ENCODE results near the gene PTGIS.

Gene PTGIS

DNA sequence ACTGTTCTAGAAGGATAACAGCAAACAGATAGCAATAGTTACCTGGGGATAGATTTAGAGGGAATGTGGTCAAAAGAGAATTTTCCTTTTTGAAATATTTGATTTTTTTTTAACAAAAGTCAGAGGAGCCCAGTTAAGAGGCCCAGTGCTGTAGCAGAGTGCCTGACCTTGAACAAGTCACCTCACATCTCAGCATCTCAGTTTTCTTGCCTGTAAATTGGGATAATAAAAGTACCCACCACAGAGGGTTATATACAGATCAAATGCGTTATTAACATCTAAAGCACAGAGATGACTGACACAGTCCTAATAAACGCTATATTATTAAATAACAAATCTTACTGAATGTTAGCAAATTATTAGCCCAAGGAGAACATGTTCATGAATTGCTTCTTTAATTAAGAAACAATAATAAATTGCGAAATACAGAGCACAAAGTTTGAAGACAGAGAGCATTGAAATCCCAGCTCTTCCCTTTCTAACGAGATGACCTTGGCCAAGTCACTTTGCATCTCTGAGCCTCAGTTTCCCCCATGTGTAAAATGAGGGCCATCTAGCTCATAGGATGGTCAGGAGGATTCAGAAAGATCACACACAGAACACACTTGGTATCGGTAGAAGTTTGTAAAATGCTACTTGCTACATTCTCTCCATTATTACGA lies 35.5 kb downstream of the PTGIS start:
- no peak for DNase-seq (ENCODE audit: low read depth in 2 of 3, low spot score in 1 of 3)

DNA sequence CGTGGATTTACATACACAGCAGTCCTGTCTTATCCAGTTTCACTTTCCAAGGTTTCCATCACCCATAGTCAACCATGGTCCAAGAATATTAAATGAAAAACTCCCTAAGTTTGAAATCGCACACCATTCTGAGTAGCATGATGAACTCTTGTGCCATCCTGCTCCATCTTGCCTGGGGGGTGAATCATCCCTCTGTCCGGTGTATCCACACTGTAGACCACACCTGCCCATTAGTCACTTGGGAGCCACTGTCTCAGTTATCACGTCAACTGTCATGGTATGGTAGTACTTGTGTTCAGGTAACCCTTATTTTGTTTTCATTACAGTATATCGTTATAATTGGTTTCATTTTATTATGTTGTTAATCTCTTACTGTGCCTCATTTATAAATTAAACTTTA lies 38.5 kb downstream of the PTGIS start:
- no peak for DNase-seq (ENCODE audit: low read depth in 2 of 3, low spot score in 1 of 3)

DNA sequence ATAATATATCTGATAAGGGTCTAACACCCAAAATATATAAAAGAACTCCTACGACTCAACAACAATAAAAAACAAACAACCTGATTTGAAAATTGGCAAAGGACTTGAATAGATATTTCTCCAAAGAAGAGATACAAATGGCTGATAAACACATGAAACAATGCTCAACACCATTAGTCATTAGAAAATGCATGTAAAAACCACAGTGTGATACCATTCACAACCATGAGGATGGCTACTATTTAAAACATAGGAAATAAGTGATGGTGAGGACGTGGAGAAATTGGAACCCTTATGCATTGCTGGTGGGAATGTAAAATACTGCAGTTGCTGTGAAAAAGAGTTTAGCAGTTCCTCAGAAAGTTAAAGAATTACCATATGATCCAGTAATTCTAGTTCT lies 41.4 kb downstream of the PTGIS start:
- no peak for DNase-seq (ENCODE audit: low read depth in 2 of 3, low spot score in 1 of 3)

DNA sequence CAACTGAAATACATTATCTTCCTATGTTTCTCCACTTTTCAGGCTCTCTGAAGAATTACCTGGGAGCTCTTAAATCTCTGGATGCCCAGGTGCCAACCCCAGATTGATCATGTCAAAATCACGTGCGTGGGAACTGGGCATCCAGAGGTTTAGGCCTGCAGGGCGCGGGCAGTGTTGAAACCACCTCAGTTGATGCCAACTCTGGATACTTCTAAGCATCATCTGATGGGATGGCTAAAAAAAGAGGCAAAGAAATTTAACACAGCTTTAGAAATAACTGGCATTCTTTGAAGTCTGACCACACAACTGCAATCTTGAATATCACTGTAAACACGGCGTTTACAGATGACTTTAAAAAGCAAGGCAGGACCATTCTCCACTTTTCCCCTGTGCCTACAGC lies 41.9 kb downstream of the PTGIS start:
- no peak for DNase-seq (ENCODE audit: low read depth in 2 of 3, low spot score in 1 of 3)

DNA sequence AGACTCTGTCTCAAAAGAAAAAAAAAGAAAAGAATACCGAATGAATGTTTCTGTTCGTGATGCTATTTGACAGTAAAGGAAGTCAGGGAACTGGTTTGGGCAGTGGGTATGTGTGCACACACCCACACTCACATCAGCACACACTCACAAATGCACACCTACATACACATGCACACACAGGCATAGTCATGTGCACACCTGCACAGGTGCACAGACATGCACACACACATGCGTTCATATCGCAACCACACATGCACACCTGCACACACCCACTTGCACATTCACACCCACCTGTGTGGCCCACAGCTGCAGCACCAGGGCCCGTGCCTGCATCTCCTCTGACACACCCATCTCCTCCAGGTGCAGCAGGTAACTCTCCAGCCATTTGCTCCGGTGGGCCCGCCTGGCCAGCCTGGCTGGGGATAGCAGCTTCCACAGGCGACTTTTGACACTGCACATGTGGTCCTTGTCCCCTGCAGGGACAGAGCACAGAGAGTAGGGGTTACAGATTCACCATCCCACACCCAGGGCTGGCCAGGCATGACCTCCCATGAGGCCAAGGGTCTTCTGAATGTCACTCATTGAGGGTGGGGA lies 44.1 kb downstream of the PTGIS start:
- no peak for DNase-seq (ENCODE audit: low read depth in 2 of 3, low spot score in 1 of 3)

DNA sequence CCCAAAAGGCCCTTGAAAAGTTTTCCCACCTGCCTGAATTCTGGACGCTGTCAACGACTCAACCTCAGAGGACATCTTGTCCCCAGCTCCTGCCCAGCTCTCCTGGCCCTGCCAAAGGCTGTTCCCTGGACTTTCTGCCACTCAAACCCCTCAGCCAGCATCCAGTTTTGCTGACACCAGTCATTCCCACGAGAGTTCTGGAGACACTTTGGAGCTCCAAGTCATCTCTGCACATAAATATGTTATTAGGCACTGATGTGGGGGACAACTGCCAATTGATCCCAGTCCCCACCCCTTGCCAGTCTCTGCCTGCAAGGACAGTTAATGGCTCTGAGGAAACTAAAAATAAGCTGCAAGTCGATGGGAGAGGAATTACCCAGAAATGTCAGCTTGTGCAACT lies 46.6 kb downstream of the PTGIS start:
- DNase-seq (ENCODE audit: low read depth in 2 of 3, low spot score in 1 of 3): no peak

DNA sequence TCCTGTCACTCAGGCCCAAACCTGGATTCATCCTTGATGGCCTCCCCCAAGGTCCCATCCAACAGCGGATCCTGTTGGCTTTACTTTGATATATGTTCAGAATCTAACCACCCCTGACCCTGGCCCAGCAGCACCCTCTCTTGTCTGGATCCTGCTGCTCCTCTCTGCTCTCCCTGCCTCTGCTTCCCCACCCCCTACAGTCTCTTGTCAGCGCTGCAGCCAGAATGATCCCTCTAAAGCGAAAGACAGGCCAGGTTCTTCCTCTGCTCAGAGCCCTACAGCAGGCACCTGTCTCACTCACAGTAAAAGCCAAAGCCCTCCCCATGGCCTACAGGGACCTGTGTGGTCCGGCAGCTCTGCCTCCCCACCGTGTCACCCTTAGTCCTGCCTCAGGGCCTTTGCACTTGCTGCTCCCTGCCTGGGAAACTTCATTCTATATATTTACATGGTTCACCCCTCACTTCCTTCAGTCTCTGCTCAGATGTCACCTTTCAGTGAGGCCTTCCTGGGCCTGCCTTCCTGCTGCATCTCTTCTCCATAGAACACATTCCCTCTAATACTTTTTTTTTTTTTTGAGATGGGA lies 48.1 kb downstream of the PTGIS start:
- DNase-seq (ENCODE audit: low read depth in 2 of 3, low spot score in 1 of 3): no peak

DNA sequence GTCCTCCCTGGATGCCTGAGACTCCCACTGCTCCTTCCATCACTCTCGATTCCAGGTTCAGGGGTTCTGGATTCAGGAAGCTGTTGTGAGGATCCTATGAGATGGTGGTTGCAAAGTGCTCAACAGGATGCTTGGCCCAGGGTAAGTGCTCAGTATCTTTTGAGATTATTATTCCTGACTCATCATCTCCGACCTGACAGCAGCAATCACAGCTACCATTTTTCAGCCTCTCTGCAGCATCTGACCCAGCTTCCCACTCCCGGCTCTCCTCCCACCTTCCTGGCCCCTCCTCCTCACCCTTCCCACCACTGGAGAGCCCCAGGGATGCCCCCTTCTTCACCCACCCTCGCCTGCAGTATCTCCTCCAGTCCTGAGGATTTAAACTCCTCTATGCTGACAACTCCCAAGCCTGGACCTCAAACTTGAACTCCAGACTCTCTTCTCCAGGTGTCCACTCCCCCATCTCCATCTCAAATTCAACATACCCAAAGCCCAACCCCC lies 48.7 kb downstream of the PTGIS start:
- no peak for DNase-seq (ENCODE audit: low read depth in 2 of 3, low spot score in 1 of 3)

DNA sequence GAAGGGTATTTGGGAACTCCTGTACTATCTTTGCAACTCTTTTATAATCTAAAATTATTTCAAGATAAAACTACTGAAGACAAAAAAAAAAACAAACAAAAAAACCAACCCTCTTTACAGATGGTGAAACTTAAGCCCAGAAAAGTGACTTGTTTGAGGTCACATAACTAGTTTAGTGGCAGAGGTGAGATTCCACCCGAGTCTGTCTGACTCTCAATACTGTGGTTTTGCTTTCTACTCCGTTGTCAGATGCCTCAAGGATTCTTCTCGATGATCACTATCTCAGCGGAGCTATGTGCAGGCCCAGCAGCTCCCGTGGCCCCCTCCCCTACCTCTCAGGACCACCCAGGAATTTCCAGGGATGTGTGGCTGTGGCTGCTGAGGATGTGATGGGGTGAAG lies 49.4 kb downstream of the PTGIS start:
- no peak for DNase-seq (ENCODE audit: low read depth in 2 of 3, low spot score in 1 of 3)

DNA sequence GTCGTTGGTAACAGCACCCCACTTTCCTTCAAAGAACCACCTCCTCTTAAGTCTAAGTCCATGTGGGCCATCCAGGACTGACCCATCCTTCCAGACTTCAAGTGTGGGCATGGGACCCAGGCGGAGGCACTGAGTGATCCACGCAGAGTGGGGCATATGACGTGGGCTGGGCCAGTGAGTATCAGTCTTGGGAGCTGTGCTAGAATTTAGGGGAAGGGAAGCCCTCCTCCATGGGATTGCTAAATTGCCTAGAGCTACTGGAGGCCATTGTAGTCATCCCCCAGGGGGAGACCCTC lies 50.2 kb downstream of the PTGIS start:
- no peak for DNase-seq (ENCODE audit: low read depth in 2 of 3, low spot score in 1 of 3)

DNA sequence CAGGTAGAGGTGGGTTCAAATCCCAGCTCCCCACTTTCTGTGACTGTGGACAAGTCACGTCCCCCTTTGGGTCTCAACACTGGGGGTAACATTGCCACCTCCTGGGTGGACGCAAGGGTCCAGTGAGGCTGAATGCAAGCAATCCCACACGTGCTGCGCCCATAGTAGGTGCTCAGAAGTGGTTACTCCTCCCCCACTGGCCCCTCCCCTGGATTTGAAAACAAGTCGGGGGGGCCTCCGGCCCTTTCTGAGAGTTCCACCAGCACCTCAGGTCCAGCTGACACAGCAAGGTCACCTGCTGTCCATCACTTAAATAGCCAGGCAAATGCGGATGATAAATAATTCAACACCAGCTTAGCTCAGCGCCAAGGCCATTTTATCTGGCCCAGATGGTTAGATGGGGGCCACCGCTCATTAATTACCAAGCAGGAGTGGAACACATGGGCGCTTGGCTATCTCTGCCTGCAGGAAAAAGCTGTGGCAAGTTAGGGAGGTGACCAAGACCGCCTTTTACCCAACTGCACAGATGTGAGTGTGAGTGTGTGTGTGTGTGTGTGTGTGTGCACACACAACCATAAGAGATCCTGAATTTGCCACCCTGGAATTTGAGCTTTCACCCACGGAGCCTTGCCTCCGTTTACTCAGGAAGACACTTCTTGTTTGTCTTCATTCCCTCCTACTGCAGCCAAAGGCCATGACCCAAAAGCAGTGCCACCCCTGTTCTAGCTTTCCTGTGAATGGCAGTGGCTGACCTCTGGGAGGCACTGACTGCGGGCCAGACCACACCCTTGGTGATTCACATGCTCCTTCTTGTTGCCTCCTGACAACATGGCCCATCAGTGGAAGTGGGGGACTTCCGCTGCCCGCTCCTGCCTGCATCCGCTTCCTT lies 50.8 kb downstream of the PTGIS start:
- no peak for DNase-seq (ENCODE audit: low read depth in 2 of 3, low spot score in 1 of 3)

DNA sequence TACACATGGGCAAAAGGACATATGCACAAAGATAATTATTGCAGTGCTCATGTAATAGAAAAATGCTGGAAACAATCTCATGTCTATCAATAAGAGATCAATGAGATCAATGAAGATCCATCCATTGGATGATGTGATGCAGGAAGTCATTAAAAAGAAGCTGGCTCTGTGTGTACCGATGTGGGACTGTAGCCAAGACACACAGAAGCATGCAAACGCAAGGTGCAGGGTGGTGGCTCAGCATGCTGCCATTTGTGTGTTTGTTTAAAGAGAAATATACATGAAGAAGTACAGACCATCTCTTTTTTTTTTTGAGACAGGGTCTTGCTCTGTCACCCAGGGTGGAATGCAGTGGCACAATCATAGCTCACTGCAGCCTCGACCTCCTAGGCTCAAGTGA lies 52.4 kb downstream of the PTGIS start:
- no peak for DNase-seq (ENCODE audit: low read depth in 2 of 3, low spot score in 1 of 3)

DNA sequence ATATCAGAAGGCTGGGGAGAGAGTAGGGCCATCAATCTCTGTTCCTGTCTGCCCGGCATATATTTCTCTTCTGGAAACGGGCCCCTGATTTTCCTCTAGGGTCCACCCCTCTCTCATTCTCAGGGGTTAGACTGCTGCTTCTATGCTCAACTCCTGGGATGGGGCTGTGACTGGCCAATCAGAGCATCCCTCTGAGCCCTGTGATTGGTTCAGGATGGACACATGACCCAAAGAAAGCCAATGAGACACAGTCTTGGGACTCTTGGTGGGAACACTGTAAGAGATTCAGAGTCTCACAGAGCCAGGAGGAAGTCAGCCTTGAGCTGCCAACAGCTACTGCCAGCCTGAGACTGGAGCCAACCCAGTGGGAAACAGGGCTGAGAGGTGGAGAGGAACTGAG lies 54.4 kb downstream of the PTGIS start:
- no peak for DNase-seq (ENCODE audit: low read depth in 2 of 3, low spot score in 1 of 3)

DNA sequence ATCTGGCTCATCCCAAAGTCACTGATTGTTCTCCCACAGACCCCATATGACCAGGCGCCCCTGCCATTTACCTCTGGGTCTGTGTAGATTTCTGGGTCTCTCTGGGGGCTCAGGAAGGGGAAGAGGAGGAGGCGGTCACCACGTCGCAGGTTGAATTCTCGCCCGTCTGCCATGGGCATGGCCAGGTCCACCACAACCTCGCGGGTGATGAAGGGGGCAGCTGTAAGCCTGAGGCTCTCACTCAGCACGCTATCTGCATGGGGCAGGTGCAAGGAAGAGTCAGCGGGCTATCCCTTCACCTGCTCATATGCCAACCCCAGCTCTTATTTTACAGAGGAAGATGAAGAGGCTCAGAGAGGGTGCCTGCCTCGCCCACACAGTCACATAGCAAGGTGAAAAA lies 54.9 kb downstream of the PTGIS start:
- DNase-seq (ENCODE audit: low read depth in 2 of 3, low spot score in 1 of 3): no peak

DNA sequence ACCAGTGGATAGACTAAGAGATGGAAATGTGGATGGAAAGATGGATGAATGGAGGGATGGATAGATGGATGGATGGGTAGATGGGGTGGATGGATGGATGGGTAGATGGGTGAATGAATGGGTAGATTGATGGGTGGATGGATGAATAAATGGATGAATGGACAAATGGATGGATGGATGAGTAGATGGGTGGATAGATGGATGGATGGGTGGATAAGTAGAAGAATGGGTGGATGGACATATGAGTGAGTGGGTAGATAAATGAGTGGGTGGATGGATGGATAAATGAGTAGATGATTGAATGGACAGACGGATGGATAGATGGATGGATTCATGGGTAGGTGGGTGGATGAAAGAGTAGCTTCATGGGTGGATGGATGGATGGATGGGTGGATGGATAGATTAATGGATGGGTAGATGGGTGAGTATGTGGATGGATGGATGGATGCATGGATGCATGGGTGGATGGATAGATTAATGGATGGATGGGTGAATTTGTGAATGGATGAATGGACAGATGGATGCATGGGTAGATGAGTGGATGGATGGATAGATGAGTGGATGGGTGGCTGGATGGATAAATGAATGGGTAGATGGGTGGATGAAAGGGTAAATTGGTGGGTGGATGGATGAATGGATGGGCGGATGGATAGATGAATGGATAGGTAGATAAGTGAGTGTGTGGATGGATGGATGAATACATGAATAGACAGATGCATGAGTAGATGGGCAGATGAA lies 56.0 kb downstream of the PTGIS start:
- DNase-seq (ENCODE audit: low read depth in 2 of 3, low spot score in 1 of 3): no peak

DNA sequence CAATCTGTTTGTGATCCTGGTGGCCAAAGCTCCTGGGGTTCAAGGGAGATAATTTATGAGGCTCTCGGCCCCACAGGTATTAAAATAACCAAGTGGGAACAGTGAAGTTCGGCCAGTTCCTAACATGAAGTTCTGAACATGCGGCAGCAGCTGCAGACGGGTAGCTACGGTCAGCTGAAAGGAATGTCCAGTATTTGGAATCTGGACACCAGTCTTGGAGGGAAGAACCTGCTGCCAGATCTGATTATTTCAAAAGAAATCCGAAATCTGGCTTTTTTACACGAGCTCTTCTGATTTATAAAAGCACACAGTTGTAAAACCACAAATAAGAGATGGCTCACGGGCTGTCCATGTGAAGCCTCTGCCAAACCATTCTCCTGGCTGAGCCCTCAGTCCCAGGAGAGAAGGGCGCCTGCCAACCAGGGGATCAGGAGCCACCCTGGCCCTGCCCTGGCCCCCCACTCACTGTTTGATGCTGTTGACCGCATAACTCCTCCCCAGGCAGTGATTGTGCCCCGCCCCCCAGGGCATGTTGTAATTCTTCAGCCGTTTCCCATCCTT lies 57.3 kb downstream of the PTGIS start:
- no peak for DNase-seq (ENCODE audit: low read depth in 2 of 3, low spot score in 1 of 3)

DNA sequence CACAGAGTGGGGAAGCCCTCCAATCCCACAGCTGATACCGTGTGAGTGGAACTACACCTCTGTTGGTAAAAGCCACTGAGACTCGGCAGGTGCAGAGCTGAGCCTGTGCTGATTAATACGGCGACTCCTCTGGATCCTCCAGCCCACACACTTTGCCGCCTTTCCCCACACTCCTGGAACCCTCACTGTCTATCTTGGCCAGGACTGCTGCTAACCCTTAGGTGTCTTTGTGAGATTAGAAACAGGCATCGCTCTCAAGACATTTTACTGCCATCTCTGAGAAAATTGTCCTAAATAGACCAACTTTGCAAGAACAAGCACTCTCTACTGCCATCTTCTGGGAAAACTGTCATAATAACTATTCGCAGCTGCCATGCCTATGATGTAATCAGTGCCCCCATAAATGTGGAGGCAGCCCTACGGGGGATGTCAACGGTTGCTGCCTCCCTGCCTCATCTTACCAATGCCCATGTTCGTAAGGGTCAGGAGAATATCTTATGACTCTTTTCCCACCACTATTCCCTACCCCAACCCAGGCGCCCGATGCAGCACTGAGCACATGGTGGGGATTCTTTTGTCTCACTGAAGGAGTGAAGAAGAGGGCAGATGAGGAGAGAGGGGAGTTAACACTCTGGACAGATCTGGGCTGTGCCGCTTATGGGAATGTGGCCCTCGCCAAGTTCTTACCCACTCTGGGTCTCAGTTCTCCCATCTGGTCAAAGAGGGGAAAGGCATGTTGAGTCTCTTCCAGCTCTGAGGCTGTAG lies 59.3 kb downstream of the PTGIS start:
- peak in 1 of 3 donors; percentile 7 for DNase-seq (ENCODE audit: low read depth in 2 of 3, low spot score in 1 of 3)

DNA sequence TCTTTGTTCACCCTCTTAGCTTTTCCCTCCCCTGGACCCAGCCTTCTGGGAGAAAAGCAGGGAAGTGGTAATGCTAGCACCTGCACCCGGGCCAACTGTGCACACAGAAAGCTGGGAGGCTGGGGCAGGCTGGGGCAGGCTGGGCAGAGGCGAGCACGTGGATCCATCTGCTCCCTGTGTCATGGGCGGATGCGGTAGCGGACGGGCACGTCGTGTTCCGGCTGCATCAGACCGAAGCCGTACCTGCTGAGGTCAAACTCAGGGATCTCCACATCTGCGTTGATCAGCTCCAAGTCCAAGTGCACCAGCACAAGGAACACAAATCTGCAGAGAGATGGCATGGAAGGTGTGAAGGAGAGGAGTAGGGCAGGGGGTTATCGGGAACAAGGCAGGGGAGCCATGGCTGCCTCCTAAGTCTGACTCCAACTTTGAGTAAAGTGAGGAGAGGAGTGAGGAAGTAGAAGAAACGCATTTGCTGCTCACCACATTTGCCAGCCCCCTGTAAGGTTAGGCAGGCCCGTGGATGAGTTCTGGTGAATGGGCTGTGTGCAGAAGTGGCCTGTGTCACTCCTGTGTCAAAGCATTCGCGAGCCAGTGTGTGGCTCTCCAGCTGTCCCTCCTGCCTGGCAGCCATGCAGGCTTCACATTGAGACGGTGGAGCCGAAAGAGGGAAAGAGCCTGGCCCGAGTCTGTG lies 60.0 kb downstream of the PTGIS start:
- DNase-seq (ENCODE audit: low read depth in 2 of 3, low spot score in 1 of 3): no peak

DNA sequence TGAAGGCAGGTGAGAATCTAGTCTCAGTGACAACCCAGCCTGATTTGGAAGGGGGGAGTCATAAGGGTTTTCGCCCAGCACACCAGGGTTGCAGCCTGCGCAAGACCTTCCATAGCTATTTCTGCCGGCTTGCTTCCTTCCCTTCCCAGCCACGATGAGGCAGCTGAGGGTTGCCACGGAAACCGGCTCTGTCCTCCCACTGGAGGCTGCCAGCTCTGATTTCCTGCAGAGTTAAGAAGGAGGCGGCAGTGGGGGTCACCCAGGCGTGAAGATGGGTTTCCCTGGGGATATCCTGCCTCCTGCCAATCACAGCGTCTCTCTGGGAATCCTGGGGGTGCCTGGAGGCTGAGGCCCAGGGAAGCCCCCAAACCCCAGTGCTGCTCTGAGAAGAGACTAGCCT lies 62.4 kb downstream of the PTGIS start:
- no peak for DNase-seq (ENCODE audit: low read depth in 2 of 3, low spot score in 1 of 3)

DNA sequence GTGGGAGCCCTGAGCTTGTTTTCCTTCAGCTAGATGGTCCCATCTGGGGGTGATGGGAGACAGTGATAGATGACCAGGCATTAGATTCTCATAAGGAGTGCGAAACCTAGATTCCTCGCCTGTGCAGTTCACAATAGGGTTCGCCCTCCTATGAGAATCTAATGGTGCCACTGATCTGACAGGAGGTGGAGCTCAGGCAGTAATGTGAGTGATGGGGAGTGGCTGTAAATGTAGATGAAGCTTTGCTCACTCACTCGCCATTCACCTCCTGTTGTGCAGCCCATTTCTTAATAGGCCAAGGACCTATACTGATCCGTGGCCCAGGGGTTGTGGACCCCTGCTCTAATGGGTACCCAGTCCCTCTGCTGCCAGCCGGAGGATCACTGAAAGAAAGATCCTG lies 64.8 kb downstream of the PTGIS start:
- DNase-seq (ENCODE audit: low read depth in 2 of 3, low spot score in 1 of 3): no peak
